K562 (cell line): ENCODE results near the gene LPAR3. TPM values are rescaled to one million over a fixed set of nuclear protein-coding genes. Genes with fewer than 3 reads are reported as not detected.

ENCODE experiments used
- ATAC-seq: fragments of 200-7000 bp; cut with Tn5 transposase; 3 replicates; pipeline ENCODE4 v1.9.1; 2020; ENCODE audit warnings: moderate library complexity
- BruUV-seq: library from RNA; stranded (reverse); fragments of 400-500 nt; replicated peaks from 2 replicates; lab custom pipeline; 2021; lab: Mats Ljungman, UMichigan
- CTCF ChIA-PET: fragments of 300-600 bp; formaldehyde crosslinking; extraction: SDS; loops from one replicate; lab custom pipeline; 2021; ENCODE audit warnings: low intra/inter-chr PET ratio; lab: Yijun Ruan, JAX
- POLR2A ChIA-PET: fragments of 300-600, 350-650 bp; sonication (Branson Sonifier 250); formaldehyde crosslinking; extraction: SDS; loops from one replicate; lab custom pipeline; 2021; ENCODE audit warnings: antibody characterized with exemption, inconsistent platforms; lab: Yijun Ruan, JAX
- DNase-seq, 4 experiments: peaks; one replicate each; pipeline versions ENCODE4 v3.0.0 to v3.0.0-alpha.2; 2011 to 2018; ENCODE audit warnings: low spot score in 3 of 4, mixed read lengths in 3 of 4; ENCODE audit errors: extremely low read depth in 1 of 4
- FAIRE-seq: peaks from 2 replicates; lab custom pipeline; 2011; peaks lifted over from hg19 to GRCh38; lab: Jason Lieb, UNC
- H2AFZ ChIP-seq: 2 replicates; pipeline ENCODE4 v1.6.0; 2011; ENCODE audit warnings: low read depth, low read length, control low read depth, inconsistent platforms
- H3K27ac ChIP-seq: fragments of 200-600 bp; 3 replicates; pipeline ENCODE4 v1.8.0; 2011; ENCODE audit warnings: low read depth, mild to moderate bottlenecking, control low read depth, inconsistent platforms, low read length, moderate library complexity, mixed read lengths; ENCODE audit errors: extremely low read depth
- H3K27me3 ChIP-seq, 2 experiments: fragments of 300-600 bp in 1 of 2; 2 replicates in 1 of 2; 3 replicates in 1 of 2; pipeline versions ENCODE4 v1.6.0 to v1.8.0; 2011; ENCODE audit warnings: inconsistent platforms in 2 of 2, low read length in 2 of 2, mild to moderate bottlenecking in 1 of 2, mixed read lengths in 1 of 2, moderate library complexity in 1 of 2; ENCODE audit not compliant: control insufficient read depth in 2 of 2, insufficient read depth in 2 of 2
- H3K36me3 ChIP-seq: fragments of 300-600 bp; 3 replicates; pipeline ENCODE4 v1.8.0; 2011; ENCODE audit warnings: mild to moderate bottlenecking, low read length, inconsistent platforms; ENCODE audit not compliant: control insufficient read depth, insufficient read depth
- H3K4me1 ChIP-seq, 2 experiments: fragments of 200-600 bp in 1 of 2; replicated peaks in 1 of 2; 2 replicates in 1 of 2; 3 replicates in 1 of 2; pipeline versions ENCODE4 v1.5.1 to v1.8.0; 2011; ENCODE audit warnings: inconsistent platforms in 2 of 2, low read length in 2 of 2, mild to moderate bottlenecking in 1 of 2, mixed read lengths in 1 of 2, moderate library complexity in 1 of 2; ENCODE audit not compliant: control insufficient read depth in 2 of 2, insufficient read depth in 2 of 2
- H3K4me2 ChIP-seq: 2 replicates; pipeline ENCODE4 v1.6.1; 2011; ENCODE audit warnings: low read length, control low read depth, inconsistent platforms, mixed read lengths; ENCODE audit not compliant: insufficient read depth
- H3K4me3 ChIP-seq: fragments of 200-600 bp; sonication (generic), shearing (Covaris generic); 2 replicates; pipeline ENCODE4 v1.5.1; 2016; ENCODE audit warnings: control low read depth, inconsistent platforms
- H3K79me2 ChIP-seq: fragments of 200-600 bp; 3 replicates; pipeline ENCODE4 v1.8.0; 2011; ENCODE audit warnings: low read length, inconsistent platforms; ENCODE audit not compliant: control insufficient read depth, insufficient read depth
- H3K9ac ChIP-seq, 2 experiments: 2 replicates each; pipeline versions ENCODE4 v1.6.0 to v1.6.1; 2011; ENCODE audit warnings: low read depth in 2 of 2, low read length in 2 of 2, control low read depth in 1 of 2, inconsistent platforms in 1 of 2, mild to moderate bottlenecking in 1 of 2, mixed read lengths in 1 of 2; ENCODE audit not compliant: insufficient read depth in 1 of 2
- H3K9me1 ChIP-seq: one replicate; pipeline ENCODE4 v1.6.0; 2011; ENCODE audit warnings: inconsistent platforms, mild to moderate bottlenecking, low read length, moderate library complexity; ENCODE audit not compliant: control insufficient read depth, insufficient read depth
- H3K9me3 ChIP-seq: replicated peaks from 2 replicates; pipeline ENCODE4 v1.5.1; 2011; ENCODE audit warnings: low read depth, low read length, inconsistent platforms; ENCODE audit not compliant: control insufficient read depth, insufficient read depth
- H4K20me1 ChIP-seq: replicated peaks from 2 replicates; pipeline ENCODE4 v1.6.1; 2011; ENCODE audit warnings: low read length, inconsistent platforms, mixed read lengths; ENCODE audit not compliant: control insufficient read depth, insufficient read depth
- CCNT2 ChIP-seq: IDR thresholded peaks from 2 replicates; pipeline ENCODE4 v1.6.1; 2011; ENCODE audit warnings: borderline replicate concordance, low read depth, mild to moderate bottlenecking, moderate library complexity, mixed read lengths, low read length; ENCODE audit not compliant: insufficient read length; ENCODE audit errors: extremely low read depth
- SPI1 ChIP-seq: IDR thresholded peaks from 2 replicates; pipeline ENCODE4 v1.6.1; 2011; ENCODE audit warnings: low read depth, low read length, control low read depth, borderline replicate concordance
- ZBTB7A ChIP-seq: IDR thresholded peaks from 2 replicates; pipeline ENCODE4 v1.6.1; 2011; ENCODE audit warnings: low read depth, mild to moderate bottlenecking, low read length, moderate library complexity, borderline replicate concordance; ENCODE audit not compliant: control insufficient read depth
- ZBTB9 ChIP-seq: fragments of 450-650 bp; formaldehyde crosslinking; IDR thresholded peaks from 2 replicates; pipeline ENCODE4 v1.4.0; 2020; ENCODE audit warnings: mild to moderate bottlenecking, moderate library complexity
- ZC3H4 ChIP-seq: sonication (generic); formaldehyde crosslinking; IDR thresholded peaks from 2 replicates; pipeline ENCODE4 v1.9.0; 2021; ENCODE audit warnings: missing genetic modification reagents, borderline replicate concordance
- WGBS: fragments of 100-300 bp; shearing (Covaris generic); methylation state at CpG from one replicate; pipeline ENCODE4 v1.1.6; 2016; ENCODE audit warnings: low coverage, mixed read lengths; ENCODE audit not compliant: insufficient coverage; ENCODE audit errors: missing lambda C conversion rate; 5-methylcytosine and 5-hydroxymethylcytosine counted together
- in situ Hi-C: fragments of 300-500 bp; cut with MboI; formaldehyde crosslinking; loops from 4 replicates; pipeline ENCODE4 v1.15.0; 2018; ENCODE audit warnings: inconsistent platforms, mixed read lengths
- intact Hi-C: fragments of 100-400 bp; cut with micrococcal nuclease; formaldehyde crosslinking; loops from 2 replicates; pipeline ENCODE4 v1.14.2; 2022
- polyA plus RNA-seq, 8 experiments: library from polyadenylated mRNA; depleted of rRNA in 4 of 8; stranded (reverse) in 5 of 8; unstranded in 3 of 8; fragments of >200 nt; fragmentation: Nextera tagmentation in 2 of 8; fragmentation: Illumina TruSeq in 1 of 8; extraction: Ambion mirVana in 2 of 8; extraction: Trizol in 1 of 8; gene quantifications; 2 replicates each; pipeline versions ENCODE4 v1.2.1 to v1.2.3, GENCODE V29; 2011 to 2014; ENCODE audit warnings: inconsistent platforms in 1 of 8, missing spikeins in 1 of 8
- total RNA-seq, 7 experiments: library from RNA; depleted of rRNA in 6 of 7; stranded (reverse); fragments of >200 nt in 6 of 7; fragmentation: Illumina TruSeq in 2 of 7; extraction: Trizol in 2 of 7; gene quantifications; 2 replicates each; pipeline versions ENCODE4 v1.2.1 to v1.2.3, GENCODE V29; 2011 to 2021; ENCODE audit warnings: low replicate concordance in 1 of 7

Gene LPAR3
- total and polyA plus RNA-seq, 9 of the 15 experiments (the other 6 are each of a cell fraction or from before 2014, with no cell fraction given) = 0.11 TPM; not detected in 8

DNA sequence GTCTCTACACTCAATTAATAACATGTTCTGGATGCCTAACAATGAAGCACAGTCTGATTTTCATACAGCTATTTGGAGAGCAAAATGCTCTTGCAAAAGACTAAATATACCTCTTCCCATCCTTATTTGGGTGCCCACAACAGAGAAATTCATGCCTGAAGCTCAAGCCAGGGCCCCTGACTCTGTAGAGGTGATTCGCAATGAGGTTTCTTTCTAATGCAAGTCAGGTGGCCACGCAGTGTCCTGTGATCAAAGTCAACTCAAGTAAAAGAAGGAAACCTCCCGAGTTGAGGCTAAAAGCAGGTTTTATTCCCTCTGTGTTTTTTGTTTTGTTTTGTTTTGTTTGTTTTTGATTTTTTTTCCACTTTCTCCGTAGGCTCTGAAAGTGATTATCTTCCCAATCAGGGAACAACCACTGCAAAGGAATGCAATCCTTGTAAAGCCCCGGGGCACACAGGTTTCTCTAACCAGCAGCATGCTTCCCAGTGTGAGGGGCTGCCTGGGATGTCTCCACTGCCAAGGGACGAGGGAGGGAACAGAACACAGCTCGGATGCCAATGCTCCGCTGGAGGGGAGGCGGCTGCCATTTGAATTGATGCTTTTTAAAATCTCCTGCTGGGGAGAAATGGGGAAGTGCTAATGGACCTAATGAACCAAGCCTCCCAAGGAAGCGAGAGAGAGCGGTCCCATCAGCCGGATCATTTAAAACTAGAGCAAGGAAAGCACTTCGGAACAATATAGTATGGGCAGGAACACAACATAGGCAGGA lies 128.9 kb downstream of the LPAR3 start:
- POLR2A ChIA-PET = no interaction called here
- DNase-seq (no peak), ATAC-seq (no peak), FAIRE-seq (no peak)
- H3K27ac ChIP-seq = no peak overlapping the region
- intact Hi-C loops (no loop called here), in situ Hi-C loops (loop anchor here (25.0 kb wide), 1 partner anchor 627 kb away; the partner anchor contains the start of gene PRKACB)
- no TSS peak for BruUV-seq
- no peaks in the 10 kb centered on the region for H3K36me3 ChIP-seq
- no peak overlapping the region for H3K4me3 ChIP-seq
- no peaks in the 10 kb centered on the region for H4K20me1 ChIP-seq
- CTCF ChIA-PET = no interaction called here
- no peaks in the 10 kb centered on the region for H3K9me1 ChIP-seq
- WGBS = 2% methylated on average over 13 of the region's 13 CpGs
- H3K9ac ChIP-seq = no peak overlapping the region
- peaks cover 20 to 38% of the 10 kb centered on the region in 2 experiments; a peak in 4 of 5 replicates for H3K27me3 ChIP-seq
- H3K4me1 ChIP-seq = no peaks in the 10 kb centered on the region
- no peak for TF ChIP-seq CCNT2
- TF ChIP-seq ZC3H4 = no peak
- no peak for TF ChIP-seq ZBTB7A
- TF ChIP-seq SPI1 = peak; percentile 54; the same call in 1 of the 2 replicates
- TF ChIP-seq ZBTB9 (CRISPR knock-in tag) = no peak
- TF ChIP-seq, all 486 proteins: peak for 1
- no peak overlapping the region for H3K4me2 ChIP-seq
- no peaks in the 10 kb centered on the region for H3K9me3 ChIP-seq
- no peaks in the 10 kb centered on the region for H3K79me2 ChIP-seq
- H2AFZ ChIP-seq = no peak overlapping the region
